ENCODE measurements around the gene PRDX2. TPM values are rescaled to one million over a fixed set of nuclear protein-coding genes. Genes with fewer than 3 reads are reported as not detected.

PRDX2 gene
- total RNA-seq, 4 donors from 2014 or later, result 129 to 182 (median 163) TPM

DNA sequence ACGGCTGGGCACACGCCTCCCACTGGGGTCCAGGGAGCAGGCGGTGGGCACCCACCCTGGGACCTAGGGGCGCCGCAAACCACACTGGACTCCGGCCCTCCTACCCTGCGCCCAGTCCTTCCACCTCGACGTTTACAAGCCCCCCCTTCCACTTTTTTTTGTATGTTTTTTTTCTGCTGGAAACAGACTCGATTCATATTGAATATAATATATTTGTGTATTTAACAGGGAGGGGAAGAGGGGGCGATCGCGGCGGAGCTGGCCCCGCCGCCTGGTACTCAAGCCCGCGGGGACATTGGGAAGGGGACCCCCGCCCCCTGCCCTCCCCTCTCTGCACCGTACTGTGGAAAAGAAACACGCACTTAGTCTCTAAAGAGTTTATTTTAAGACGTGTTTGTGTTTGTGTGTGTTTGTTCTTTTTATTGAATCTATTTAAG lies 8.7 kb downstream of the PRDX2 start:
- DNase-seq (ENCODE audit: low spot score in 2 of 2), result no peak
- Histone ChIP-seq H3K4me3 (peak overlapping the region; percentile 61 to 98 (median 79)), H3K4me1 (peaks cover 0 to 52% (median 29%) of the 10 kb centered on the region in 4 donors), H3K27ac (peak overlapping the region; percentile 99 to 100 (median 99)), H3K27me3 (no peaks in the 10 kb centered on the region), H3K36me3 (peaks cover 0 to 5% (median 0%) of the 10 kb centered on the region in 3 donors), H3K9me3 (no peaks in the 10 kb centered on the region)
- WGBS, 2 donors, result 0% methylated on average over 22 of the region's 22 CpGs
- TF ChIP-seq, protein P1, sequence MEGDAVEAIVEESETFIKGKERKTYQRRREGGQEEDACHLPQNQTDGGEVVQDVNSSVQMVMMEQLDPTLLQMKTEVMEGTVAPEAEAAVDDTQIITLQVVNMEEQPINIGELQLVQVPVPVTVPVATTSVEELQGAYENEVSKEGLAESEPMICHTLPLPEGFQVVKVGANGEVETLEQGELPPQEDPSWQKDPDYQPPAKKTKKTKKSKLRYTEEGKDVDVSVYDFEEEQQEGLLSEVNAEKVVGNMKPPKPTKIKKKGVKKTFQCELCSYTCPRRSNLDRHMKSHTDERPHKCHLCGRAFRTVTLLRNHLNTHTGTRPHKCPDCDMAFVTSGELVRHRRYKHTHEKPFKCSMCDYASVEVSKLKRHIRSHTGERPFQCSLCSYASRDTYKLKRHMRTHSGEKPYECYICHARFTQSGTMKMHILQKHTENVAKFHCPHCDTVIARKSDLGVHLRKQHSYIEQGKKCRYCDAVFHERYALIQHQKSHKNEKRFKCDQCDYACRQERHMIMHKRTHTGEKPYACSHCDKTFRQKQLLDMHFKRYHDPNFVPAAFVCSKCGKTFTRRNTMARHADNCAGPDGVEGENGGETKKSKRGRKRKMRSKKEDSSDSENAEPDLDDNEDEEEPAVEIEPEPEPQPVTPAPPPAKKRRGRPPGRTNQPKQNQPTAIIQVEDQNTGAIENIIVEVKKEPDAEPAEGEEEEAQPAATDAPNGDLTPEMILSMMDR (IDR thresholded peaks at IDR 0.05), result no peak
- TF ChIP-seq EP300 (IDR thresholded peaks at IDR 0.05), result no peak
- no peak for TF ChIP-seq POLR2A (IDR thresholded peaks at IDR 0.05)

DNA sequence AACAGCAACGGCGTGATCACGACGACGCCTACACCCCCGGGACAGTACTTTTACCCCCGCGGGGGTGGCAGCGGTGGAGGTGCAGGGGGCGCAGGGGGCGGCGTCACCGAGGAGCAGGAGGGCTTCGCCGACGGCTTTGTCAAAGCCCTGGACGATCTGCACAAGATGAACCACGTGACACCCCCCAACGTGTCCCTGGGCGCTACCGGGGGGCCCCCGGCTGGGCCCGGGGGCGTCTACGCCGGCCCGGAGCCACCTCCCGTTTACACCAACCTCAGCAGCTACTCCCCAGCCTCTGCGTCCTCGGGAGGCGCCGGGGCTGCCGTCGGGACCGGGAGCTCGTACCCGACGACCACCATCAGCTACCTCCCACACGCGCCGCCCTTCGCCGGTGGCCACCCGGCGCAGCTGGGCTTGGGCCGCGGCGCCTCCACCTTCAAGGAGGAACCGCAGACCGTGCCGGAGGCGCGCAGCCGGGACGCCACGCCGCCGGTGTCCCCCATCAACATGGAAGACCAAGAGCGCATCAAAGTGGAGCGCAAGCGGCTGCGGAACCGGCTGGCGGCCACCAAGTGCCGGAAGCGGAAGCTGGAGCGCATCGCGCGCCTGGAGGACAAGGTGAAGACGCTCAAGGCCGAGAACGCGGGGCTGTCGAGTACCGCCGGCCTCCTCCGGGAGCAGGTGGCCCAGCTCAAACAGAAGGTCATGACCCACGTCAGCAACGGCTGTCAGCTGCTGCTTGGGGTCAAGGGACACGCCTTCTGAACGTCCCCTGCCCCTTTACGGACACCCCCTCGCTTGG lies 9.3 kb downstream of the PRDX2 start:
- DNase-seq (ENCODE audit: low spot score in 2 of 2), result no peak
- H3K27me3 ChIP-seq, result no peaks in the 10 kb centered on the region
- H3K4me1 ChIP-seq, result peaks cover 0 to 58% (median 36%) of the 10 kb centered on the region in 4 donors
- peaks cover 0 to 4% (median 0%) of the 10 kb centered on the region in 3 donors for H3K36me3 ChIP-seq
- H3K4me3 ChIP-seq, result peak overlapping the region; percentile 61 to 98 (median 79)
- no peaks in the 10 kb centered on the region for H3K9me3 ChIP-seq
- WGBS, 2 donors, result 1% methylated on average over 30 to 70 of the region's 84 CpGs
- TF ChIP-seq EP300 (IDR thresholded peaks at IDR 0.05), result peak in 1 of 2 donors; percentile 82
- TF ChIP-seq POLR2A (IDR thresholded peaks at IDR 0.05), result peak in 1 of 2 donors; percentile 56
- TF ChIP-seq, protein P1 (IDR thresholded peaks at IDR 0.05), result no peak
- peak overlapping the region; percentile 99 to 100 (median 99) for H3K27ac ChIP-seq

DNA sequence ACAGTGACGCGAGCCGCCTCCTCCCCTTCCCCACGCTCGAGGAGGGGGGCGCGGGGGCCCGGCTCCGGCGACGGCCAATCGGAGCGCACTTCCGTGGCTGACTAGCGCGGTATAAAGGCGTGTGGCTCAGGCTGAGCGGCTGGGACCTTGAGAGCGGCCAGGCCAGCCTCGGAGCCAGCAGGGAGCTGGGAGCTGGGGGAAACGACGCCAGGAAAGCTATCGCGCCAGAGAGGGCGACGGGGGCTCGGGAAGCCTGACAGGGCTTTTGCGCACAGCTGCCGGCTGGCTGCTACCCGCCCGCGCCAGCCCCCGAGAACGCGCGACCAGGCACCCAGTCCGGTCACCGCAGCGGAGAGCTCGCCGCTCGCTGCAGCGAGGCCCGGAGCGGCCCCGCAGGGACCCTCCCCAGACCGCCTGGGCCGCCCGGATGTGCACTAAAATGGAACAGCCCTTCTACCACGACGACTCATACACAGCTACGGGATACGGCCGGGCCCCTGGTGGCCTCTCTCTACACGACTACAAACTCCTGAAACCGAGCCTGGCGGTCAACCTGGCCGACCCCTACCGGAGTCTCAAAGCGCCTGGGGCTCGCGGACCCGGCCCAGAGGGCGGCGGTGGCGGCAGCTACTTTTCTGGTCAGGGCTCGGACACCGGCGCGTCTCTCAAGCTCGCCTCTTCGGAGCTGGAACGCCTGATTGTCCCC lies 10.1 kb downstream of the PRDX2 start, which contains the start of gene JUNB:
Gene JUNB (plus strand): TSS at position 142 of the 706 bp plus-strand sequence. CDS start 286 bp downstream, at position 428.
- Histone ChIP-seq H3K27ac (peak within 1 kb of the TSS; percentile 99 to 100 (median 99)), H3K36me3 (no peaks in the 10 kb centered on the region), H3K27me3 (no peaks in the 10 kb centered on the region), H3K4me1 (peaks cover 0 to 62% (median 43%) of the 10 kb centered on the region in 4 donors), H3K4me3 (peak within 1 kb of the TSS; percentile 61 to 98 (median 79)), H3K9me3 (no peaks in the 10 kb centered on the region)
- DNase-seq (ENCODE audit: low spot score in 2 of 2), result peak; percentile 96 to 97
- WGBS, 2 donors, result 0 to 1% methylated on average over 41 to 49 of the region's 73 CpGs
- peak; percentile 99 to 100 for TF ChIP-seq EP300 (IDR thresholded peaks at IDR 0.05)
- TF ChIP-seq, protein P1 (IDR thresholded peaks at IDR 0.05), result peak in 2 of 5 experiments; percentile 54 to 62
- peak; percentile 100 for TF ChIP-seq POLR2A (IDR thresholded peaks at IDR 0.05)

DNA sequence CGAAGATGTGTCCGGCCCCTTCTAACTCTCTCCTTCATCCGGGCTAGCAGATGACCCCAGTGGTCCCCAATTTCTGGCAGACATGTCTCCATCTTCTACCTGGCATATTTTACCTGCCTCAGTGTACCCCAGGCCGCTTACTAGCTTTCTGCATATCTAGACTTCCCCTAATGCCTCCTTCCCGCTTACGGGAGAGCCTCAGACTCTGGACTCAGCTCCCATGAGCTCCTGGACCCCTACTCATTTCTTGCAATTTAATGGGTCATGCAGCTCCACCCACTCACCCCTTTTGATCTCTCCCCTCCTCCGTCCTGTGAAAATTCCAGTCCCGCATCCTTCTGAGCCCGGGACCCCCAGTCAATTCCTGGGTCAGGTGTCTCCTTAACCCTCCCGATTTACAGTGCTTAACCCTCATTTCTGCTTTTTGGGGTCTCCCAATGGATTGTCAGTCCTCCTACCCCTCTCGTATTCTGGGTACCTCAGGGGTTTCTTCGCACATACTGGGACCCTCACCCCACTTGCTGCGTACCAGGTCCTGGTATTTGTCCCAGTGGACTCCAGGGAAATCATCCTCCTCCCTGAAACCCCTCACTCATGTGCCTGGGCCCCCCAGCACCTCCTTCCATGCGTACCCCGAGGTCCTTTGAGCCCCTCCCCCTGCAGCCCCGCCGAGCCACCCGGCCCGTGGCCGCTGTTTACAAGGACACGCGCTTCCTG lies 10.8 kb downstream of the PRDX2 start:
- Histone ChIP-seq H3K36me3 (no peaks in the 10 kb centered on the region), H3K9me3 (no peaks in the 10 kb centered on the region), H3K27ac (peak overlapping the region; percentile 99 to 100 (median 99)), H3K27me3 (no peaks in the 10 kb centered on the region), H3K4me3 (peak overlapping the region; percentile 61 to 98 (median 79)), H3K4me1 (peaks cover 0 to 62% (median 44%) of the 10 kb centered on the region in 4 donors)
- WGBS, 2 donors, result 0 to 2% methylated on average over 22 of the region's 22 CpGs
- DNase-seq (ENCODE audit: low spot score in 2 of 2), result no peak
- no peak for TF ChIP-seq POLR2A (IDR thresholded peaks at IDR 0.05)
- TF ChIP-seq, protein P1 (IDR thresholded peaks at IDR 0.05), result no peak
- TF ChIP-seq EP300 (IDR thresholded peaks at IDR 0.05), result no peak

Data from tibial nerve (tissue), 4 donors.